GM12875 (cell line): ENCODE data around the gene ERGIC1.

Experiments used
- H3K4me3 ChIP-seq: one replicate; pipeline ENCODE4 v1.5.1; 2011; ENCODE audit warnings: low read depth, low read length, control low read depth
- CTCF ChIP-seq: IDR thresholded peaks from 2 replicates; pipeline ENCODE4 v1.5.1; 2011; ENCODE audit warnings: low read depth, mild to moderate bottlenecking, control low read depth, inconsistent platforms, low read length, moderate library complexity, borderline replicate concordance; ENCODE audit not compliant: insufficient read depth

ERGIC1 gene

DNA sequence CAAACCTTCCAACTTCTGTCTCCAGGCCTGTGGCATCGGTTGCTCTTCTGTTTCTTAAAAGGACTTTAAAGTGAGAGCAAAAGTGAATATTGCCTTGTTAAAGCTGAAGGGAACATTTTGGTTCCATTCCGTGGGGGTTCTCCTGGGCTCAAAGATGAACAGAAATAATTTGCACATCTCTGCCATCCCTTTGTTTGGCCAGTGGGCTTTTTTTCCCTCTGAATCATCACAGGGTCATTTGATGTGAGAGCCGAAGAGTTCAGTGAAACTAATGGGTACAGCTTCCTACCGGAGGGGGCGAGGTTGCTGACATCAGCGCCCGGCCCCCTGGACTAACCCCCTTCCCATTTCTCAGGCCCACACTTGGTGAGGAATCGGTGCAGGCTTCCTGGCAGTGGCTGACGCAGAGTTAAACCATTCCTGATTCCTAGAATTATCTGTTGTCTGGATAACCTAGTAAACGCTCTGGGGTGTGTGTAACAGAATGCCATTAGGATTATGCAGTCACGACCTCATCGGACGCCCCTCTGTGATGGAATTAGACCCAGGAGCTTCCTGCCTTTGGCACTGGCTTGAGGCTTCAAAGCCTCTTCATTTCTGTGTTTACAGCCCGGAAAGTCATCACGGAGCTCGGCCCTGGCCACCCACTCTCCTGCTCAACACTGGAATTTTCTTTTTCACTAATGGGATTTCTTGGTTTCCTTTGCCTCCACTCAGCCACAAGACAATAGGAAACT, 63.6 kb downstream of the ERGIC1 start:
- no peak overlapping the region for H3K4me3 ChIP-seq
- no peak for TF ChIP-seq CTCF

- no peak for TF ChIP-seq CTCF
- no peak overlapping the region for H3K4me3 ChIP-seq
Observed at GRCh38 chr5:172898218-172898842, 64.3 kb downstream of the ERGIC1 start.

- H3K4me3 ChIP-seq, result no peak overlapping the region
- no peak for TF ChIP-seq CTCF
Observed at GRCh38 chr5:172898843-172899369, 64.9 kb downstream of the ERGIC1 start.

- H3K4me3 ChIP-seq, result no peak overlapping the region
- TF ChIP-seq CTCF, result no peak
Observed at GRCh38 chr5:172899436-172899835, 65.4 kb downstream of the ERGIC1 start.

DNA sequence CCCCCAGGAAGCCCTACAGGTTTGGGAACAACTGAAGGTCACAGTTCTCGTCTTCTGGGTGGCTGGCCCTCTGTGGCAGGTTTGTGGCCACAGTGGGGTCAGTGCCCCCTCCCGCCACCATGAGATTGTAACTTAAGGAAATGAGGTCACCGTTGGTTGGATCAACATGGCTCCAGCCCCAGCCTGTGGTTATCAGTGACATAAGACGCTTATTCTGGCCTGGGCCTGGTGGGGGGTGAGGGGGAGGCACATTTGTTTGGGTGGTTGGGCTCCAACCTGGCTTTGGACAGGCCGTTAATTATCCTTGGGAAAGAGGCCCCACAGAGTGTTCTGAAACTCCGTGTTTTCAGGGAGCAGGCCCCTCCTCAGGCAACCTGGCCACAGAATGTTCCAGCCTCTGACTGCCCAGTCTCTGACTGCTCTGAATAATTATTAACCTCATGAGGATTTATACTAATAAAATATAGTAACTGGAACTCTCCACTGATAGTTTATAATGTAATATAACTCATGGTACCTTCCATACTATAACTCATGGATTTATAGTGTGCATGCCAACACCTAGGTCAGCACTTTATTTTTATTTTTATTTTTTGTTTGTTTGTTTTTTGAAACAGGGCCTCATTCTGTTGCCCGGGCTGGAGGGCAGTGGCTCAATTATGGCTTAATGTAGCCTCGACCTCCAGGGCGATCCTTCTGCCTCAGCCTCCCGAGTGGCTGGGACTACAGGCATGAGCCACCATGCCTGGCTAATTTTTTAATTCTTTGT, 67.1 kb downstream of the ERGIC1 start:
- no peak for TF ChIP-seq CTCF
- H3K4me3 ChIP-seq, result no peak overlapping the region

GRCh38 chr5:172901788-172902496, 67.9 kb downstream of the ERGIC1 start:
- H3K4me3 ChIP-seq, result no peak overlapping the region
- TF ChIP-seq CTCF, result no peak
